ENCODE results near the gene NOS1. TPM values are rescaled to one million over a fixed set of nuclear protein-coding genes. Genes with fewer than 3 reads are reported as not detected.
A peak's percentile ranks its signal among the peaks of the same experiment; 100 is the strongest.

Gene NOS1
- total and polyA plus RNA-seq, 7 experiments from 2014 or later = not detected

DNA sequence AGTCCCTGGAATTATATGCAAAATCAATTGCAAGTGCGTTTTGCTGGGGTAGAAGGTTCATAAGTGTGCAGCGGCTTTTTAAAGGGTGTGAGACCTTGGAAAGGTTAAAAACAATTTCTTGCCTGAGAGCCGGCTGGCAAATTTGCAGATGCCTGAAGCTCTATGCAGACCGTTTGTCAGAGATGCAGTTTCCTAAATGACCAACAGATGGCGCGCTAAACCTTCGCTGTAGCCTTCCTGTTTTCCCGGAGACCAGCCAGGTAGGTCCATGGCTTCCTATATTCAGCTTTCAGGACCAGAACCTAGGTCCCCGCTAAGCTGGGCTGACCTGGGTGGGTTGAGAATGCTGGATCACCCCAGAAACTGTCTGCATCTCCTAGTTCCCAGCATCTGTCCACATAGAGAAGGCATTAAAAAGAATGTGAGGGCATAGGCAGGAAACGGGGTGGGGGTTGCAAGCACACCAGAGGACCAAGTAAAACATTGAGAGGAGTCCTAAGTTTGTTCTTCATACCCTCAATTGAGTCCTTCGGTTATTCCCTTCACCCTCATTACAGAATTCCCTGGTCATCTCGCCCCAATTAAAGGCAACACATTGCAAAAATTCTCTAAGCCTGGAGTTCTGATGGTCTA lies 5.7 kb upstream of the NOS1 start:
- CTCF ChIA-PET = no interaction called here
- no peak overlapping the region for H3K27ac ChIP-seq (ENCODE audit: low read depth, low read length)
- Mint-ChIP-seq H3K9me3 (peaks cover 0 to 23% (median 6%) of the 10 kb centered on the region in 11 donors), H3K36me3 (peaks cover 0 to 9% (median 0%) of the 10 kb centered on the region in 5 donors), H3K4me1 (peaks cover 0 to 8% (median 0%) of the 10 kb centered on the region in 7 donors), H3K4me3 (no peak overlapping the region), H3K27me3 (peaks cover 21 to 46% (median 42%) of the 10 kb centered on the region in 5 donors), H3K27ac (no peak overlapping the region)
- no peaks in the 10 kb centered on the region for H3K4me1 ChIP-seq (ENCODE audit: control insufficient read depth in 2 of 2, insufficient read depth in 2 of 2, low read length in 2 of 2)
- H3K27me3 ChIP-seq (ENCODE audit: control insufficient read depth in 2 of 2, insufficient read depth in 2 of 2, low read length in 2 of 2) = no peaks in the 10 kb centered on the region
- POLR2A ChIA-PET = no interaction called here
- DNase-seq (peak in 3 of 9 donors; percentile 14 to 49 (median 26)), ATAC-seq (peak; percentile 28)
- intact Hi-C loops (cut with micrococcal nuclease) = loop anchor here in 1 of 2 donors (1.0 kb wide), 1 partner anchor 220 kb away; no protein-coding TSS in a partner anchor
- no peaks in the 10 kb centered on the region for H3K9me3 ChIP-seq (ENCODE audit: control insufficient read depth in 2 of 3, low read length in 3 of 3)
- H3K4me3 ChIP-seq (ENCODE audit: low read length) = no peak overlapping the region
- no peaks in the 10 kb centered on the region for H3K36me3 ChIP-seq (ENCODE audit: control insufficient read depth in 2 of 3, insufficient read depth in 3 of 3, low read length in 3 of 3)

DNA sequence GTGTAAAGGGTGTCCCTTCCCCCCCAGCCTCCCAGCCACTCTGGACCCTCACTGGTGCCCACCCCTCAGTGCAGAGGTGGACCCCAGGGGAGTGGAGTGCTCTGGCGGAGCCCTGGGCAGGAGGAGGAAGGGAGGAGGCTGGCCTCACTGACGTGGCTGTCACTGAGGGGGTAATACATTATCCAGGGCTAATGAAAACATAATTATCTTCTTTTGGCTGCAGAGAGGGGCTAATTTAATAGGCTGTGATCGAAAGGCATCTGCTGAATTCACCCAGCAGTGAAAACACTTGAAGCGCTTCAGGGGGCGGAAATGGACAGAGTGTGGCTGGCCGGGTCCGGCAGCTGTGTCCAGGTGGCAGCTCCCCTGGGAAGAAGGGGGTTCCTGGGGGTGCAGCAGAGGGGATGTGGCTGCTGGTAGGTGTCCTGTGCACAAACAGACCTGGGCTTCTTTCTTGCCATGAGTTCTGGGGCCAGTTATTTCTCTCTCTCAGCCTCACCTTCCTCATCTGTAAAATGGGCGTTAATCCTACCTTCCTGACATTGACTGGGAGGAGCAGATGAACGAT lies 3.7 kb upstream of the NOS1 start:
- Histone ChIP-seq H3K4me3 (ENCODE audit: low read length) (no peak overlapping the region), H3K9me3 (ENCODE audit: control insufficient read depth in 2 of 3, low read length in 3 of 3) (no peaks in the 10 kb centered on the region), H3K36me3 (ENCODE audit: control insufficient read depth in 2 of 3, insufficient read depth in 3 of 3, low read length in 3 of 3) (no peaks in the 10 kb centered on the region), H3K27ac (ENCODE audit: low read depth, low read length) (no peak overlapping the region), H3K4me1 (ENCODE audit: control insufficient read depth in 2 of 2, insufficient read depth in 2 of 2, low read length in 2 of 2) (no peaks in the 10 kb centered on the region), H3K27me3 (ENCODE audit: control insufficient read depth in 2 of 2, insufficient read depth in 2 of 2, low read length in 2 of 2) (no peaks in the 10 kb centered on the region)
- H3K9me3 Mint-ChIP-seq = peaks cover 0 to 10% (median 3%) of the 10 kb centered on the region in 11 donors
- DNase-seq = no peak
- POLR2A ChIA-PET = no interaction called here
- no peak overlapping the region for H3K4me3 Mint-ChIP-seq
- H3K4me1 Mint-ChIP-seq = peaks cover 0 to 8% (median 0%) of the 10 kb centered on the region in 7 donors
- ATAC-seq = no peak
- peaks cover 0 to 9% (median 0%) of the 10 kb centered on the region in 5 donors for H3K36me3 Mint-ChIP-seq
- H3K27ac Mint-ChIP-seq = no peak overlapping the region
- H3K27me3 Mint-ChIP-seq = peaks cover 36 to 51% (median 39%) of the 10 kb centered on the region in 5 donors
- intact Hi-C loops (cut with micrococcal nuclease) = no loop called here
- CTCF ChIA-PET = no interaction called here

DNA sequence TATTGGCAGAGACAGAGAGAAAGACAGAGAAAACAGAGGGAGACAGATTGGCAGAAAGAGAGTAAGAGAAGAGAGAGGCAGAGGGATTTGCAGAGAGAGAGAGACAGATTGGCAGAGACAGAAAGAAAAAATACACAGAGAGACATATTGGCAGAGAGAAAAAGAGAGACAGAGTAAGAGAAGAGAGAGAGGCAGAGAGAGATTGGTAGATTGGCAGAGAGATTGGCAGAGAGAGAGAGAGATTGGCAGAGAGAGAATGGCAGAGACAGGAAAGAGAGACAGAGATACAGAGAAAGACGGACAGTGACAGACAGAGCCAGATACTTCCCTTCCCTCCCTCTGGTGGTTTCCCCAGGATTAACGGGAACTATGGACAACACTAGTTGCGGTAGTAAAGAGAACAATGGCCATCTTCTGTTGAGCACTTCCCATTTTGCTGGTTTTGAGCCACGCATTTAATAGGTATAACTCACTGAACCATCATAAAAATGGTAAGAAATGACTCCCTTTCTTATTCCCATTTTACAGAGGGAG lies 2.6 kb upstream of the NOS1 start:
- no peaks in the 10 kb centered on the region for H3K27me3 ChIP-seq (ENCODE audit: control insufficient read depth in 2 of 2, insufficient read depth in 2 of 2, low read length in 2 of 2)
- CTCF ChIA-PET = no interaction called here

DNA sequence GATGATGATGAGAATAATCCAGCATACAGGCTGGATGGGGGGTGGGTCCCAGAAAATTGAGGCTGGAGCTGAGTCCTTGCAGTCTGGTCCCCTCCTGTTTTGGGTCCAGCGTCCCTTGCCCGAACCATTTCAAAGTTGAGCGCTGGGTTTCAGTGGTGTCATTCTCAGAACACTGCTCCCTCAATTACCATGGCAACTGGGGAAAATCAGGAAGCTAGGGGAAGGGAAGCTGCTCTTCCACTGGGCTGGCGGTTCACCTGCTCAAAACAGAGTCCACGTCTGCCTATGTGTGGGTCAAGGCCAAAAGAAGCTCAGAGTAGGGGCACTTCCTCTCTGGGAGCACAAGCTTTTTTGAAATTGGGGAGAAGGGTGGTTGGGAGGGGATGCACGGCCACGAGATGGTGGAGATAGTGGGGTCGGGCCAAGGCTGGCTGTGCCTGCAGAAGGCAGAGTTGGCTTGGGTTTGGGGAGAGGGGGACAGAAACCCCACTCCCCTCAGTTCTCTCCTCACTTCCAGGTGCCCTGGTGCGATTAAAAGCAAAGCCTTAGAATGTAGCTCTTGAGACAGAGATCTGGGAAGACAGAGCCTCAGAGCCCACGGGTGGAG lies 1.7 kb upstream of the NOS1 start:
- intact Hi-C loops (cut with micrococcal nuclease) = no loop called here
- Histone ChIP-seq H3K4me3 (ENCODE audit: low read length) (no peak overlapping the region), H3K9me3 (ENCODE audit: control insufficient read depth in 2 of 3, low read length in 3 of 3) (no peaks in the 10 kb centered on the region), H3K4me1 (ENCODE audit: control insufficient read depth in 2 of 2, insufficient read depth in 2 of 2, low read length in 2 of 2) (no peaks in the 10 kb centered on the region), H3K27me3 (ENCODE audit: control insufficient read depth in 2 of 2, insufficient read depth in 2 of 2, low read length in 2 of 2) (no peaks in the 10 kb centered on the region), H3K27ac (ENCODE audit: low read depth, low read length) (no peak overlapping the region), H3K36me3 (ENCODE audit: control insufficient read depth in 2 of 3, insufficient read depth in 3 of 3, low read length in 3 of 3) (no peaks in the 10 kb centered on the region)
- H3K27ac Mint-ChIP-seq = no peak overlapping the region
- H3K4me3 Mint-ChIP-seq = no peak overlapping the region
- DNase-seq (no peak), ATAC-seq (no peak)
- ChIA-PET CTCF (interaction anchor here (0.5 kb wide), 1 partner anchor 1518 kb away, joined by 3 read pairs; no protein-coding TSS in a partner anchor), POLR2A (no interaction called here)
- peaks cover 42 to 67% (median 53%) of the 10 kb centered on the region in 5 donors for H3K27me3 Mint-ChIP-seq
- H3K4me1 Mint-ChIP-seq = peaks cover 0 to 8% (median 0%) of the 10 kb centered on the region in 7 donors
- H3K36me3 Mint-ChIP-seq = peaks cover 0 to 9% (median 0%) of the 10 kb centered on the region in 5 donors
- H3K9me3 Mint-ChIP-seq = peaks cover 0 to 8% (median 0%) of the 10 kb centered on the region in 11 donors

More for the DNA sequence above, 2.6 kb upstream of the NOS1 start:
- Mint-ChIP-seq H3K27me3 (peaks cover 36 to 58% (median 47%) of the 10 kb centered on the region in 5 donors), H3K4me1 (peaks cover 0 to 8% (median 0%) of the 10 kb centered on the region in 7 donors), H3K36me3 (peaks cover 0 to 9% (median 0%) of the 10 kb centered on the region in 5 donors), H3K27ac (no peak overlapping the region), H3K4me3 (no peak overlapping the region), H3K9me3 (peaks cover 0 to 8% (median 0%) of the 10 kb centered on the region in 11 donors)
- intact Hi-C loops (cut with micrococcal nuclease) = no loop called here
- no peak for DNase-seq
- Histone ChIP-seq H3K36me3 (ENCODE audit: control insufficient read depth in 2 of 3, insufficient read depth in 3 of 3, low read length in 3 of 3) (no peaks in the 10 kb centered on the region), H3K4me1 (ENCODE audit: control insufficient read depth in 2 of 2, insufficient read depth in 2 of 2, low read length in 2 of 2) (no peaks in the 10 kb centered on the region), H3K9me3 (ENCODE audit: control insufficient read depth in 2 of 3, low read length in 3 of 3) (no peaks in the 10 kb centered on the region), H3K4me3 (ENCODE audit: low read length) (no peak overlapping the region), H3K27ac (ENCODE audit: low read depth, low read length) (no peak overlapping the region)
- POLR2A ChIA-PET = no interaction called here
- no peak for ATAC-seq

DNA sequence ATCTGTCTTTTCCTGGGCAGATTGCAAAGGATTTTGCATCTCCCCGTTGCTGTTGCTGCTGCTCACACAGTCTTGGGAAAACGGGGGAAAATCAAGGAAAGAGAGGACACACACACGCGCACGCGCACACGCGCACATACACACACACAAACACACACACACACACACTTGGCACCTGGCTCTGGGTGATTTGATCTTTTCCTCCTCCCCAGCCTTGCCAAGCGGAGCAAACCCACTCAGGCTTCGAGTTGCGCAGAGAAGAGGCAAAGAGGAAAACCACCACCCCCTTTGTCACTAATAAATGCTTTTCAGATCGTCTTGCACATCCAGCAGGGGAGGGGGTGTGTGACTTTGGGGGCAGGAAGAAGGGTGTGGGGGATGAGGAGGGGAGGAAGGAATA lies 965 bp upstream of the NOS1 start:
- Histone ChIP-seq H3K27me3 (ENCODE audit: control insufficient read depth in 2 of 2, insufficient read depth in 2 of 2, low read length in 2 of 2) (no peaks in the 10 kb centered on the region), H3K27ac (ENCODE audit: low read depth, low read length) (no peak overlapping the region), H3K9me3 (ENCODE audit: control insufficient read depth in 2 of 3, low read length in 3 of 3) (no peaks in the 10 kb centered on the region), H3K4me1 (ENCODE audit: control insufficient read depth in 2 of 2, insufficient read depth in 2 of 2, low read length in 2 of 2) (no peaks in the 10 kb centered on the region), H3K36me3 (ENCODE audit: control insufficient read depth in 2 of 3, insufficient read depth in 3 of 3, low read length in 3 of 3) (no peaks in the 10 kb centered on the region), H3K4me3 (ENCODE audit: low read length) (no peak overlapping the region)
- Mint-ChIP-seq H3K4me3 (no peak overlapping the region), H3K9me3 (peaks cover 0 to 8% (median 0%) of the 10 kb centered on the region in 11 donors), H3K36me3 (peaks cover 0 to 9% (median 0%) of the 10 kb centered on the region in 5 donors), H3K4me1 (peaks cover 0 to 8% (median 0%) of the 10 kb centered on the region in 7 donors), H3K27me3 (peaks cover 46 to 72% (median 54%) of the 10 kb centered on the region in 5 donors), H3K27ac (peak overlapping the region in 1 of 9 donors; percentile 25)
- ATAC-seq (no peak), DNase-seq (no peak)
- POLR2A ChIA-PET = no interaction called here
- intact Hi-C loops (cut with micrococcal nuclease) = no loop called here
- CTCF ChIA-PET = no interaction called here

DNA sequence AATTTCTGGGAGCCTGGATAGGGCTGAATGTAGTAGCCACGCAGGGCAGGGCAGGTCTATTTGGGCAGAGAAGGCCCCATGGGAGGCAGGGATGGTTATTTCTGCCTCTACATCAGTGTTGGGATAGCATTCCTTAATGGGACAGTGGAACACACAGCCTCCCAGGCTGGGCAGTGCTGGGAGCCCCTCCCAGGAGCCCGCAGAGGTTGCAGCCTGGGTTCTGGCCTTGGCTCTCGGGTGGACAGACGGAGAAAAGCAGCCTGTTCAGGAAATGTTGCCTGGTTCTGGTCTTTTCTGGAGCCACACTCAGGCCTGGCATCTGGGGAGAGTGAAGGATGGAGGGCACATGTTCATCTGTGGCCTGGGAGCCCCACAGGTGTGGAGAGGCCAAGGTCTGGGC lies 479 bp upstream of the NOS1 start:
- peaks cover 0 to 8% (median 0%) of the 10 kb centered on the region in 7 donors for H3K4me1 Mint-ChIP-seq
- no peak for DNase-seq
- no peak for ATAC-seq
- H3K36me3 Mint-ChIP-seq = peaks cover 0 to 9% (median 0%) of the 10 kb centered on the region in 5 donors
- no peaks in the 10 kb centered on the region for H3K36me3 ChIP-seq (ENCODE audit: control insufficient read depth in 2 of 3, insufficient read depth in 3 of 3, low read length in 3 of 3)
- H3K27me3 Mint-ChIP-seq = peaks cover 46 to 75% (median 54%) of the 10 kb centered on the region in 5 donors
- ChIA-PET CTCF (no interaction called here), POLR2A (no interaction called here)
- H3K27ac Mint-ChIP-seq = no peak overlapping the region
- H3K27me3 ChIP-seq (ENCODE audit: control insufficient read depth in 2 of 2, insufficient read depth in 2 of 2, low read length in 2 of 2) = no peaks in the 10 kb centered on the region
- H3K27ac ChIP-seq (ENCODE audit: low read depth, low read length) = no peak overlapping the region
- H3K9me3 Mint-ChIP-seq = peaks cover 0 to 8% (median 0%) of the 10 kb centered on the region in 11 donors
- H3K9me3 ChIP-seq (ENCODE audit: control insufficient read depth in 2 of 3, low read length in 3 of 3) = no peaks in the 10 kb centered on the region
- no peaks in the 10 kb centered on the region for H3K4me1 ChIP-seq (ENCODE audit: control insufficient read depth in 2 of 2, insufficient read depth in 2 of 2, low read length in 2 of 2)
- H3K4me3 ChIP-seq (ENCODE audit: low read length) = no peak overlapping the region
- intact Hi-C loops (cut with micrococcal nuclease) = no loop called here
- H3K4me3 Mint-ChIP-seq = no peak overlapping the region

All from naive thymus-derived CD4-positive, alpha-beta T cell (primary cell).